GM18520 (cell line): ENCODE data around the gene STK32A.
A peak's percentile ranks its signal among the peaks of the same experiment; 100 is the strongest.

Experiments
- ATAC-seq: cut with Tn5 transposase; IDR thresholded peaks from one replicate; pipeline ENCODE4 v1.9.1; 2021; ENCODE audit not compliant: unreplicated experiment

Gene STK32A

GRCh38 chr5:147248561-147248960 is 13.7 kb downstream of the STK32A start:
- no peak for ATAC-seq

DNA sequence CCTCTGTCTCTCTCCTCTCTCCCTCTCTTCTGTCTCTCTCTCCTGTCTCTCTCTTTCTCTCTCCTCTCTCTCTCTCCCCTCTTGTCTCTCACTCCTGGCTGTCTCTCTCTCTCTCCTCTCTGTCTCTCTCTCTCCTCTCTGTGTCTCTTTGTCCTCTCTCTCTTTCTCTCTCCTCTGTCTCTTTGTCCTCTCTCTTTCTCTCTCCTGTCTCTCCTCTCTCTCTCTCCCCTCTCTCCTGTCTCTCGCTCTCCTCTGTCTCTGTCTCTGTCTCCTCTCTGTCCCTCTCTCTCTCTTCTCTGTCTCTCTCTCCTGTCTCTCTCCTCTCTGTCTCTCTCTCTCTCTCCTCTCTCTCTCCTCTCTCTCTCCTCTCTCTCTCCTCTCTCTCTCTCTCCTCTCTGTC is 25.0 kb downstream of the STK32A start:
- no peak for ATAC-seq

DNA sequence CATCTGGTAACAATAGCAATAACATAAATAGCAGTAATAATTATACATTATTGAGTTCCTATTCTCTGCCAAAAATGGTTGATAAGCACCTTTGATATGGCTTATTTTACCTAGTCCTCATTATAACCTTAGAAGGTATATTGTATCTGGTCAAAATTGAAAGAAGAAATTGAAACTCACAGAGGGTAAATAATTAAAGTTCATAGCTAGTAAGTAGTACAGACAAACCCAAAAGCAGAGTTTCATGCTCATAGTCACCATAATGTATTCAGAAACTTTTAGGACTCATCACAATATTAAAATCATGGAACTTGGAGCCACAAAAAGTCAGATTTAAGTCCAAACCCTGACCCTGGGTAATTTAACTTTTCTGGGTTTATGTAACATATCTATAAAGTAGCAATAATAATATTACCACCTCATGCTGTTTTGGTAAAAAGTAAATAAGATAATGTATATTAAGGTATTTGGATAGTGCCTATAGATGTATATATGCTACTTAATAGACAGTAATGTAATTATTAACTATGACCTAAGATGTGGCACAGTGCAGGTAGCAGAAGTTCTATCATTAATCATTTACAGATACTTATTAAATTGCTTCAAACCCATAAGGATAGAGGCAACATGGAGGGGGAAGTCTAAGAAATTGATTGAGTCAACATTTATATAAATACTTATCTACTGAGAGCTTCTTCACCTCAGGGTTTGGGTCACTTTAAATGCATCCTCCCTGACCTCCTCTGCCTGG is 32.4 kb downstream of the STK32A start:
- no peak for ATAC-seq

- ATAC-seq, result no peak
Observed at GRCh38 chr5:147276497-147276896, 41.7 kb downstream of the STK32A start.

DNA sequence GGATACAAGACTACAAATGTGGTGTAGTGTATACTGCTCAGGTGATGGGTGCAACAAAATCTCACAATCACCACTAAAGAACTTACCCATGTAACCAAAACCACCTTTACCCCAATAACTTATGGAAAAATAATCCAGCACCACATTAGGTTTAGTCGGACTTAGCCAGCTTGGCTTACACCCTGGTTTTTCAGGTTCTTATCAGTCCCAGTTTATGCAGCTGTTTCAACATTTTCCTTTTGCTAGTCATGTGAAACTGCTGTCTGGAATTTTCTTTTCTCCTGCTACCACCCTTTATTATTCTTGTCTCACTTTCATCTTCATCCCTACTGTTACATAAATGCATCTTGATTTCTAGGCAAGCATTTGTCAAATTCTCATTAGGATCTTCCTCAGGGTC is 51.5 kb downstream of the STK32A start:
- no peak for ATAC-seq

GRCh38 chr5:147287110-147287509 is 52.3 kb downstream of the STK32A start:
- ATAC-seq, result no peak

- ATAC-seq, result no peak
Observed at GRCh38 chr5:147290261-147290660, 55.4 kb downstream of the STK32A start.

GRCh38 chr5:147303251-147303650 is 68.4 kb downstream of the STK32A start:
- no peak for ATAC-seq

DNA sequence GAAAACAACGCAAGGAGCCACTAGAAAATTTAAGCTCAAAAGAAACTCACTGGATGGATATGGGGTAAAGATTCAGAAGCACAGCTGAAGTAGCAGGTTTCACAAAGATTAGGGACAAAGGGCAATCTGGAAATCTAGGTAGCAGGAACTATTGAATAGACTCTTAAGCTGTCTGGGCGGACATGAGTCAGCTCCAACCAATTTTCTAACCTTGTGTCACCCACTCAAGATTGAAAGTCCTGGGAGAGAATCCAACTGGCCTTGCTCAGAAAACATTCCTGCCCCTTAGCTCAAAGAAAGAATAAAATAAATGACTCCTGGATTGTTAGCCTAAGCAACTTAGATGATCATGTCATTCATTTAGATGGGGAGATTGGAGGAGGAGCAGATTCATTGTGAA is 69.2 kb downstream of the STK32A start:
- ATAC-seq, result no peak

DNA sequence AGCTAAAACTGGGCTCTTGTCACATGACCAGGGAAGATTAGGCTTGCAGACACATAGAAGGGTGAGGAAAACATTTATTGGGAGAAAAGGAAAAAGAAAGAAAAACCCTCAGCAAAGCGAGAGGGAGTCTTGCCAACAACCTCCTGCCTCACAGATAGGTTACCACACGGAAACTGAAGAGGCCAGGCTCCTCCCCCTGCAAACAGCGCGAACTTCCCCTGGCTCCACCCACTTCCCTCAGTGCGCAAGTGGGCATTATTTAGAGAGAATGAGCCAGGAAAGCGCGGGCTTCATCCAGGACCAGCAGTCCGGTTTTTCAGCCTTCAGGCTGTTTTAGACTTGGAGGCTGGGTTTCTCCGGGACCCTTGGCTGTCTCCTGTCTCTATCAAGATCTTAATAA is 70.3 kb downstream of the STK32A start:
- no peak for ATAC-seq

DNA sequence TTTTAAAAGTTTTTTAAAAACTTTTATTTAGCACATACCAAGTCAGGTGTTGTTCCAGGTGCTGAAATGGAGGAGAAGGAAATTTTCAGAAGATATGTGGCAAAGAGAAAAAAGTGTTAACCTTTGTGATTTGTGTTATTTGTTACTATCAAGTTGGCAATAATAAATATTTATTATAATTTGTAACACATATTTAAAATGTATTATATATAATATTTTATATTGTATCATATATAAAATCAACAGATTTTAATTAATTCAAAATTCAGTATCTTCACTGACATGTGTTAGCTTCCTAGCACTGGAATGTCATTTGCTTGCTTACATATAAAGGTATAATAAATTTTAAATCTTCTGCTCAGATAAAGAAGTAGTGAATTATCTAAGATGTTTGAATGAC is 71.5 kb downstream of the STK32A start:
- ATAC-seq, result no peak

GRCh38 chr5:147307170-147307569 is 72.3 kb downstream of the STK32A start:
- no peak for ATAC-seq

- no peak for ATAC-seq
Observed at GRCh38 chr5:147309621-147310020, 74.8 kb downstream of the STK32A start.

GRCh38 chr5:147310059-147310704 is 75.4 kb downstream of the STK32A start:
- ATAC-seq, result no peak

- no peak for ATAC-seq
Observed at GRCh38 chr5:147317978-147318684, 83.3 kb downstream of the STK32A start.

DNA sequence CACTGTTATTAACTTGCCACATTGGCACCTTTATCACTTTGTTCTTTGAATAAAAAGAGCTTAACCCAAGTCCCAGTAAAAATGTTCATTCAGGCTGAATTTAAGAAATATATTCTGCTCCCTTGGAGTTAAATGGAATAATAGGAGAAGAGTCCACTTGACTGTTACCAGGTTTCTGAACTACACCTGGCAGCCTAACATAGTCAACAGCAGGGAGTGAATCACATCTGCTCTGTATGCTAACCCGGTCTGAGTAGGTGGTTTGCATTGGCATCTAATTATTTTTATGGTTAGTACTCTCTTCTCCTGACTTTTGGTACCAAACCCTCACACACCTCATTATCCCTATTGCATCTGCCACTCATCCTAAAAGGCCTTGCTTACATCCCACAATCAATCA is 86.7 kb downstream of the STK32A start:
- ATAC-seq, result no peak

GRCh38 chr5:147327421-147327820 is 92.6 kb downstream of the STK32A start:
- ATAC-seq, result no peak

GRCh38 chr5:147327905-147328304 is 93.1 kb downstream of the STK32A start:
- no peak for ATAC-seq

DNA sequence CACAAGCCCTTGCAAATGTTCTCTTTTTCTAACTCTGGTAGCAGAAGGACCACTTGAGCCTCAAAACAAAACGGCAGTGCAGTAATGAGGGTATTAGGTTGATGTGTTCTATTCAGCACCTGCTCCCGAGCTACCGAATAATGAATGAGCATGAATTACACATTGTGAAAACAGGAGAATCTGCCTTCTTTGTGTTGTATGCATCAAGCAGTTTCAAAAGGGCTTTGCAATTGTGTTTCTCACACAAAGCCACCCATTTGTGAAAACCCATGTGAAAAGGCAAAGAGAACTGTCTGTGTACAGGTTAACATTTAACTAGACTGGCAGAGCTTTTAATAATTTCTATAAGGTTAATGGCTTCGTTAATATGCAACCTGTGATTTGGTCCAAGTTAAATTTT is 97.8 kb downstream of the STK32A start:
- peak; percentile 40 for ATAC-seq

- no peak for ATAC-seq
Observed at GRCh38 chr5:147336876-147337275, 102.0 kb downstream of the STK32A start.

GRCh38 chr5:147339313-147339712 is 104.5 kb downstream of the STK32A start:
- peak; percentile 13 for ATAC-seq

GRCh38 chr5:147340941-147341340 is 106.1 kb downstream of the STK32A start:
- no peak for ATAC-seq
